HG02610 (cell line): Measurements from ENCODE around the gene LRRC37B.
"Not testable (repeated sequence)": the region's sequence is repeated elsewhere in the genome, so short reads cannot be mapped to it uniquely, and the experiment has no call there.

ENCODE experiments used
- ATAC-seq: cut with Tn5 transposase; IDR thresholded peaks from one replicate; pipeline ENCODE4 v1.9.1; 2021; ENCODE audit warnings: mild to moderate bottlenecking, moderate library complexity; ENCODE audit not compliant: unreplicated experiment

The LRRC37B gene

DNA sequence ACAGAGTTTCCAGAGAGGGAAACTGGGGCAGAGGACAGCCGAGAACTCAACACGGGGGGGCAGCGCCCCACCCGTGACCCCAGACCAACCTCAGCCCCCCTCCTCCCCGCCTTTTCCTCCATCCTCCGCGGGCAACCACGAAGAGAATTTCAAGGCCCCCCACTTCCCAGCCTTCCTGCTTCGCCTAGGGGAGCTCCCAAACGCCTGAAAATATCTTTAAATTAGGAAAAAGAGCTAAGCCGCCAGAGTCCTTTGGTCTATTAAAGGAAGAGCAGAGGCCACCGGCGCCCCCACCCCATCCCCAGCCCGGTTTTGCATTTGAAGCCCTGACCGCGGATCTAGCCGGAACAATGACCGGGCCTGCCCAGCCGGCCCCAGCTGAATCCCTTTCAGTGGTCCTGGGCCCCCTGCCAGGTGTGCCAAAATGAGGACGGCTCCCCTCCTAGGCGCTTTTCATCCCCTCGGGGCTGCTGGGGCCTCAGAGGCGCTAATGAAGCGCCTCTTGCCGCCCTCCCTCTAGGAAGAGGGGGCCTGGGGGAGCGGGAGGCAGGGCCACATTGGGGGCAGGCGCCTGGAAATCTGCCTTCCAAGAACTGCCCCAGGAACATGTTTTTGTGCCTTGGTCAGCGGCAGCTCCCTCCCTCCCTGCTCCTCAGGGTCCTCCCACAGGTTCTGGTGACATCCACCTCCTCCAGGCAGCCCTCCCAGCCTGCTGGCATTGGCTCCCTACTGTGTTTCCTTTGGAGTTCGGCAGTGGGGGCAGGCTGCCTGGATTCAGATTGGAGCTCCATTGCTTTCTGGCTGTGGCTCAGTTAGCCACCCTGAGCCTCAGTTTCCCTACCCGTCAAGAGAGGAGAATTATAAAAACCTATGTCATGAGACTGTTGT, 78.0 kb downstream of the LRRC37B start:
- not testable (repeated sequence) for ATAC-seq

DNA sequence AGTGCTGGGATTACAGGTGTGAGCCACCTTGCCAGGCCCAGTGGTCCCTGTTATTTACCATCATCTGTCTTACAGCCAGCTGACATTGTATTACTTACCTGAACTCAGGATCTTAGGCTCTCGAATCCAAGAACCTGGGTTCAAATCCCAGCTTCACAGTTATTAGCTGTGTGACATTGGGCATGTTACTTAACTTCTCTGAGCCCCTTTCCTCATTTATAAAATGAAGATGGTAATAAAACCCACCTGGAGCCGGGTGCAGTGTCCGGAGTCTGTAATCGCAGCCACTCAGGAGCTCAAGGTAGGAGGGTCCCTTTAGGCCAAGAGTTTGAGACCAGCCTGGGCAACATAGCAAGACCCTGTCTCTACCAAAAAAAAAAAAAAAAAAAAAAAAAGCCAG, 79.7 kb downstream of the LRRC37B start:
- ATAC-seq = not testable (repeated sequence)

DNA sequence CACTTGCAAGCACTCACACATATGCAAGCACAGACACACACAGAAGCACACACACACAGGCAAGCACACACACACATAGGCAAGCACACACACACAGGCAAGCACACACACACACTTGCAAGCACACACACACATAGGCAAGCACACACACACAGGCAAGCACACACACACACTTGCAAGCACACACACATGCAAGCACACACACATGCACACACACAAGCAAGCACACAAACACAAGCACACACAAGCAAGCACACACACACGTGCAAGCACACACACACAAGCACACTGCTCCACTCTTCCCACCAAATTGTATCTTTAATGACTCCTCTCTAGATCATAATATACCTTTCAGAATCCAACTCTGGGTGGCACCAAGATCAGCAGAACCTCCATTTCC, 84.9 kb downstream of the LRRC37B start:
- not testable (repeated sequence) for ATAC-seq

DNA sequence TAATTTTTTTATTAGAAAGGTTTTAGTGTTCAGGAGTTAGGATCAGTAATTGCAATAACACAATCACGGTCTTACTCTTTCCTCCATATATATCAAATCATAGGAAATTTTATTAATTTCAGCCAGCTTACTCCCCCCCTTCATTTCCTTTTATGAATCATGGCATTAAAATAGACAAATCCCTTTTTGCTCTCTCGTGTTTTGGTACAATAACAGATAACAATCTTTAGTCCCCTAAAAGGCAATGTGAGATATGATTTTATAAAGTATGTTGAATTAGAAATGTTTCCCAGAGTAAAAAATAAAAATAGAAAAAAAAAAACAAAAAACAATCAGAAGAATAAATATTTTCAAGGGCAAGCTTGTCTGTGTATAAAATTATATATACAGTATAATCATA, 92.5 kb downstream of the LRRC37B start:
- ATAC-seq = no peak

GRCh38 chr17:32100323-32100722, 93.1 kb downstream of the LRRC37B start:
- not testable (repeated sequence) for ATAC-seq

DNA sequence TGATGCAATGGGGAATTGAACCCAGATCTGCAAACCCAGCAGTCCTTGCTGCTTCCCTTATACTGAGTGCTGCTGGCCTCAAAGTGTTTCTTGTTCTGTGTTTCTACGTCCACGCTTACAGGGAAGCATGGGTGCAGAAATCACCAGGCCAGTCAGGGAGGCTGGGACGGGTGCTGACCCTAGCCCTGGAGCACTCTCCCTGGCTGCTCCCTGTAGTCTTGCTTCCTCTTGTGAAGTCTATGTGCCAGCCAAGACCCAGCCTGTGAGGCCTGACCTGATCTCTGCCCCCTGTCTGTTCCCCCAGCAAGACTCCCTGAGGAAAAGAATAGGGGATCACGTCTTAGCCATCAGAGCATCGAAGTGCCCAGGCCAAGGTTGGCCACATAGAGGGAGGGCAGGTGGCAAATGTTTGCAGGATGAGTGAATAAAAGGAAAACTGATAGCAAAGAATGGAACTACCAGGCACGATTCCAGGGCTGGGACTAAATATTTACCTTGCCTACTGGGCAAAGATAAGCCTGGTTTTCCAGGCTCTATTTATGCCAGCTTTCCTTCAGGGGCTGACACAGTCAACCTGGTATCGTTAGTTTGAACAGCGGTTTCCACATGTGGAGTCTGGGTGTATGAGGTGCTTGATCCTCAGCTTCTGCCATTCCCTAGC, 93.9 kb downstream of the LRRC37B start:
- no peak for ATAC-seq

DNA sequence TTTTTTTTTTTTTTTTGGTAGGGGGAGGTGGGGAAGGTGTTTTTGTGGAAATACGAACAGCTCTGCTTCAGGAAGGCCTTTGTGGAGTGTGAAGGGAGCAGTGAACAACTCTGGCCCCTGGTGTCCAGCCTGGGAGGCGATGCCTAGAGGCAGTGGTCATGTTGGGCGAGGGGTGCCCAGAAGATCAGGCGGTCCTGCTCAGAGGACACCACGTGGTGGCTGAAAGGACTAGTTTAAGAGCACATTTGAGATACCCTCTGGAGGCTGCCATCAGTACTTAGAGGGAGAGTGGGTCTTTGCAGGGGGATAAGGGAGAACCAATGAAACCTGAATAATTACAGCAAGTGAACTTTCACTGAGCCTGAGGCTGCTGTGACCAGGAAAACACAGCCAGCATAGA, 95.0 kb downstream of the LRRC37B start:
- no peak for ATAC-seq

- no peak for ATAC-seq
Observed at GRCh38 chr17:32102646-32103186, 95.5 kb downstream of the LRRC37B start.
